CD4-positive, alpha-beta memory T cell (primary cell): ENCODE measurements around the gene AVEN. TPM values are rescaled to one million over a fixed set of nuclear protein-coding genes. Genes with fewer than 3 reads are reported as not detected.

ENCODE experiments used
- CTCF ChIA-PET: fragments of 350-600 bp; sonication (Branson Sonifier 250); formaldehyde crosslinking; loops from one replicate; lab custom pipeline; 2021; ENCODE audit warnings: inconsistent platforms; ENCODE audit not compliant: partially characterized antibody; lab: Charles Lee
- POLR2A ChIA-PET: fragments of 350-600 bp; sonication (Branson Sonifier 250); formaldehyde crosslinking; loops from one replicate; lab custom pipeline; 2021; ENCODE audit not compliant: partially characterized antibody; lab: Charles Lee
- DNase-seq, 5 donors: peaks; one replicate each; pipeline versions ENCODE4 v3.0.0 to v3.0.0-alpha.2; 2020 to 2022; ENCODE audit warnings: mixed read lengths in 1 of 5
- H3K27ac ChIP-seq: one replicate; pipeline ENCODE4 v1.7.0; 2013; ENCODE audit warnings: low read depth, low read length
- H3K27me3 ChIP-seq: 2 replicates; pipeline ENCODE4 v1.7.0; 2013; ENCODE audit warnings: mild to moderate bottlenecking, low read length, moderate library complexity; ENCODE audit not compliant: insufficient read depth
- H3K36me3 ChIP-seq: 2 replicates; pipeline ENCODE4 v1.7.0; 2013; ENCODE audit warnings: mild to moderate bottlenecking, low read length, moderate library complexity; ENCODE audit not compliant: insufficient read depth
- H3K4me1 ChIP-seq: 2 replicates; pipeline ENCODE4 v1.7.0; 2013; ENCODE audit warnings: mild to moderate bottlenecking, low read length, moderate library complexity; ENCODE audit not compliant: insufficient read depth
- H3K4me3 ChIP-seq, 2 donors: one replicate each; pipeline ENCODE4 v1.7.0; 2013; ENCODE audit warnings: low read length in 2 of 2, mild to moderate bottlenecking in 1 of 2
- H3K9me3 ChIP-seq, 2 donors: one replicate each; pipeline ENCODE4 v1.7.0; 2013; ENCODE audit warnings: low read length in 2 of 2, control low read depth in 1 of 2; ENCODE audit not compliant: control insufficient read depth in 1 of 2
- H3K27ac Mint-ChIP-seq, 7 donors: one replicate each; pipeline ENCODE4 v1.8.0; 2020 to 2021; ENCODE audit warnings: mixed read lengths in 7 of 7, mild to moderate bottlenecking in 6 of 7, inconsistent platforms in 3 of 7, moderate library complexity in 3 of 7
- H3K27me3 Mint-ChIP-seq, 2 donors: one replicate each; pipeline ENCODE4 v1.8.0; 2020 to 2021; ENCODE audit warnings: mixed read lengths in 2 of 2
- H3K36me3 Mint-ChIP-seq, 2 donors: one replicate each; pipeline ENCODE4 v1.8.0; 2020 to 2021; ENCODE audit warnings: mixed read lengths in 2 of 2, inconsistent platforms in 1 of 2, mild to moderate bottlenecking in 1 of 2
- H3K4me1 Mint-ChIP-seq, 4 donors: one replicate each; pipeline ENCODE4 v1.8.0; 2020 to 2021; ENCODE audit warnings: mixed read lengths in 4 of 4, mild to moderate bottlenecking in 1 of 4
- H3K4me3 Mint-ChIP-seq, 8 donors: one replicate each; pipeline ENCODE4 v1.8.0; 2020 to 2021; ENCODE audit warnings: mixed read lengths in 8 of 8, mild to moderate bottlenecking in 7 of 8, moderate library complexity in 6 of 8, inconsistent platforms in 3 of 8
- H3K9me3 Mint-ChIP-seq, 8 donors: one replicate each; pipeline ENCODE4 v1.8.0; 2020 to 2021; ENCODE audit warnings: mixed read lengths in 8 of 8, mild to moderate bottlenecking in 5 of 8, inconsistent platforms in 3 of 8, moderate library complexity in 1 of 8
- intact Hi-C: fragments of 100-400 bp; cut with micrococcal nuclease; formaldehyde crosslinking; loops from one replicate; pipeline ENCODE4 v1.15.1; 2023
- polyA plus RNA-seq, 2 donors: library from polyadenylated mRNA; unstranded; fragments of 300-500 nt; fragmentation: Illumina TruSeq; gene quantifications; one replicate each; pipeline ENCODE4 v1.2.3, GENCODE V29; 2021
- total RNA-seq, 2 experiments: library from RNA; stranded (reverse); gene quantifications; one replicate each; pipeline ENCODE4 v1.2.3, GENCODE V29; 2021

AVEN gene
- total and polyA plus RNA-seq, 4 experiments from 2014 or later, result 7.1 to 12.6 (median 9.9) TPM

GRCh38 chr15:33926260-33926659, 112.7 kb downstream of the AVEN start:
- Histone ChIP-seq H3K4me1 (no peaks in the 10 kb centered on the region), H3K4me3 (no peak overlapping the region), H3K9me3 (no peaks in the 10 kb centered on the region), H3K27ac (no peak overlapping the region), H3K36me3 (no peaks in the 10 kb centered on the region), H3K27me3 (no peaks in the 10 kb centered on the region)
- H3K36me3 Mint-ChIP-seq, result no peaks in the 10 kb centered on the region
- ChIA-PET POLR2A (no interaction called here), CTCF (no interaction called here)
- H3K27me3 Mint-ChIP-seq, result no peaks in the 10 kb centered on the region
- DNase-seq, result no peak
- no peaks in the 10 kb centered on the region for H3K9me3 Mint-ChIP-seq
- no peak overlapping the region for H3K4me3 Mint-ChIP-seq
- intact Hi-C loops, result no loop called here
- no peak overlapping the region for H3K27ac Mint-ChIP-seq
- H3K4me1 Mint-ChIP-seq, result no peaks in the 10 kb centered on the region

DNA sequence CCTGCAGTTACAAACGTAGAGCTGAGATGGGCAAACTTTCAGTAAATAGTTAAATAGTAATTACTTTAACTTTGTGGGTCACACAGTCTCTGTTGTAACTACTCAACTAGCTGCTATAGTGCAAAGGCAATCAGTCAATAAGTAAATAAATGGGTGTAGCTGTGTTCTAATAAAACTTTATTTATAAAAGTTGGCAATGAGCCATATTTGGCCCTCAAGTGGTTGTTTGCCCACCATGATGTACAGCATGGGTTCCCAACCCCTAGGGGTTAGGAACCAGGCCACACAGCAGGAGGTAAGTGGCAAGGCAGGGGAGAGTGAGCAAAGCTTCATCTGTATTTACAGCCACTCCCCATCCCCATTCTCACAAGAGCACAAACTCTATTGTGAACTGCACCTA, 115.6 kb downstream of the AVEN start:
- Mint-ChIP-seq H3K27me3 (no peaks in the 10 kb centered on the region), H3K36me3 (no peaks in the 10 kb centered on the region), H3K4me3 (no peak overlapping the region), H3K9me3 (no peaks in the 10 kb centered on the region), H3K27ac (no peak overlapping the region), H3K4me1 (peaks cover 0 to 2% (median under 1%) of the 10 kb centered on the region in 4 donors)
- no peaks in the 10 kb centered on the region for H3K27me3 ChIP-seq
- no peak overlapping the region for H3K27ac ChIP-seq
- no peaks in the 10 kb centered on the region for H3K9me3 ChIP-seq
- CTCF ChIA-PET, result no interaction called here
- intact Hi-C loops, result no loop called here
- H3K4me3 ChIP-seq, result no peak overlapping the region
- POLR2A ChIA-PET, result no interaction called here
- H3K36me3 ChIP-seq, result no peaks in the 10 kb centered on the region
- no peak for DNase-seq
- H3K4me1 ChIP-seq, result no peaks in the 10 kb centered on the region

DNA sequence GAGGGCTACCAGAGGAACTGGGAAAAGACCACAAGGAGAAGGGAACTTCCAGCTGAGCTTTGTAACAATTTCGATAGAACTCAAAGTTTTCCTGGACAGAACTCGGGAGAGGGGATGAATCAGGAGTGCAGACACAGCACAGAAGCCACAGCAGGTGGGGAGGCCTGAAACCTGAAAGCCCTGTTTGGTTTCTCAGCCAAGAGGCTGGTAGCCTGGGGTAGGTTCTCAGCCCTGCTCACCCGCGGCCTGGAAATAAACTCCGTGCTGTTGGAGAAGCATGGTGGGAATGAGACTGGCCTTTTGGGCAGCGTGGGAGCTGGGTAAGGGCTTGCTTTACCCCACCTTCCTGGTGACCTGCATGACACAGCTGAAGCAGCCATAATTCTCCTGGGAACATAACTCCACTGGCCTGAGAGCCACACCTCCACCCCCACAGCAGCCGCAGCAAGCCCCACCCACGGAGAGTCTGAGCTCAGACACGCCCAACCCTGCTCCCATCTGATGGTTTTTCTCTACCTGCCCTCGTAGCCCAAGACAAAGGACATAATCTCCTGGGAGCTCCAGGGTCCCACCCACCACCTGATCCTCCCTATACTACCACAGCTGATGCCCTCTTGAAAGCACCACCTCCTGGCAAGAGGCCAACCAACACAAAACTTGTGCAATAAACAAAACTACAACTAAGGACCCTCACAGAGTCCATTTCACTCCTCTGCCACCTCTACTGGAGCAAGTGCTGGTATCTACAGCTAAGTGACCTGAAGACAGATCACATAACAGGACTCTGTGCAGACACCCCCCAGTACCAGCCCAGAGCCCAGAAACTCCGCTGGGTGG, 123.2 kb downstream of the AVEN start:
- Mint-ChIP-seq H3K27me3 (no peaks in the 10 kb centered on the region), H3K27ac (peak overlapping the region in 1 of 7 donors; percentile 10), H3K4me1 (peaks cover 0 to 5% (median under 1%) of the 10 kb centered on the region in 4 donors), H3K4me3 (no peak overlapping the region), H3K36me3 (no peaks in the 10 kb centered on the region), H3K9me3 (no peaks in the 10 kb centered on the region)
- no peak overlapping the region for H3K4me3 ChIP-seq
- no peaks in the 10 kb centered on the region for H3K36me3 ChIP-seq
- POLR2A ChIA-PET, result no interaction called here
- H3K9me3 ChIP-seq, result no peaks in the 10 kb centered on the region
- H3K4me1 ChIP-seq, result no peaks in the 10 kb centered on the region
- intact Hi-C loops, result no loop called here
- no peak overlapping the region for H3K27ac ChIP-seq
- DNase-seq, result no peak
- CTCF ChIA-PET, result no interaction called here
- no peaks in the 10 kb centered on the region for H3K27me3 ChIP-seq

DNA sequence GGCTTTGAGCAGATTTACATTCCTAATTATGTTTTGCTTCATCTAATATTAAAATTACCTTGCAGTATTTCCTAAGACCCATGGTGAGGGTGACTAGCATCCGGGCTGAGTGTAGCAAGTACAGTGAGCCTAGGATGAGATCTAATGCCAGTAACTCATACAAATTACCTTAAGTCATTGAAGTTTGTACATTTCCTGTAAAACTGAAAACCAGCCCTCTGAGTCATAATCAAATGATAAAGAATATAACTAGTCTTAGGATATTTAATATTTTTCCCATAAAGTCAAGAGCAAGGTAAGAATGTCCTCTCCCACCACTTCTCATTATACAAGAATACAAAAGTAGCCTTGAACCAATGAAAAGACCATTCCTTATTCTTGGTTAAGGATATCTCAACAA, 125.5 kb downstream of the AVEN start:
- no peaks in the 10 kb centered on the region for H3K36me3 Mint-ChIP-seq
- intact Hi-C loops, result no loop called here
- H3K36me3 ChIP-seq, result no peaks in the 10 kb centered on the region

GRCh38 chr15:33912326-33912725, 126.7 kb downstream of the AVEN start:
- no peak overlapping the region for H3K4me3 Mint-ChIP-seq
- Histone ChIP-seq H3K36me3 (no peaks in the 10 kb centered on the region), H3K9me3 (no peaks in the 10 kb centered on the region), H3K4me1 (no peaks in the 10 kb centered on the region), H3K4me3 (no peak overlapping the region), H3K27me3 (no peaks in the 10 kb centered on the region), H3K27ac (no peak overlapping the region)
- H3K9me3 Mint-ChIP-seq, result no peaks in the 10 kb centered on the region
- no peaks in the 10 kb centered on the region for H3K27me3 Mint-ChIP-seq
- CTCF ChIA-PET, result no interaction called here
- POLR2A ChIA-PET, result no interaction called here
- H3K4me1 Mint-ChIP-seq, result peaks cover 0 to 5% (median under 1%) of the 10 kb centered on the region in 4 donors
- H3K36me3 Mint-ChIP-seq, result no peaks in the 10 kb centered on the region
- DNase-seq, result no peak
- H3K27ac Mint-ChIP-seq, result no peak overlapping the region
- intact Hi-C loops, result no loop called here

More for the DNA sequence above, 125.5 kb downstream of the AVEN start:
- H3K4me1 Mint-ChIP-seq, result peaks cover 0 to 5% (median under 1%) of the 10 kb centered on the region in 4 donors
- no peak overlapping the region for H3K4me3 Mint-ChIP-seq
- Histone ChIP-seq H3K27ac (no peak overlapping the region), H3K4me1 (no peaks in the 10 kb centered on the region), H3K27me3 (no peaks in the 10 kb centered on the region), H3K4me3 (no peak overlapping the region), H3K9me3 (no peaks in the 10 kb centered on the region)
- no peaks in the 10 kb centered on the region for H3K9me3 Mint-ChIP-seq
- ChIA-PET POLR2A (no interaction called here), CTCF (no interaction called here)
- DNase-seq, result no peak
- no peak overlapping the region for H3K27ac Mint-ChIP-seq
- no peaks in the 10 kb centered on the region for H3K27me3 Mint-ChIP-seq

DNA sequence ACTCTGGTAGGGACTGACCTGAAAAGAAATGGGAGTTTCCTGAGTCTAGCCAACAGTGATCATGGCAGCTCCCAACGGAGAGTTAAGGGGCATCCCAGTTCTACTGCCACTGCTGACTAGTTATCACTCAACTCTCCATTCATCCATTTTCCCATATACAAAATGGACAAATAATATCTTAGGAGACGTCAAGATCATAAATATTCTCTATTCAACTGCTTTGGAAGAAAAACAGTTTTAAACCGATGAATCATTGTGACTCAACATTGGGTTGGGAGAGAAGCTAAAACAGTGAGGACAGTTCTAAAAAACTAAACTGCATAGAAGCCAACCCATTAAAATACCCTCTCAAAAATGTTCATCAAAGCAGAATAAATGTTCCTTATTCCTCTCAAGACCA, 128.3 kb downstream of the AVEN start:
- Histone ChIP-seq H3K27ac (no peak overlapping the region), H3K4me1 (no peaks in the 10 kb centered on the region), H3K27me3 (no peaks in the 10 kb centered on the region), H3K36me3 (no peaks in the 10 kb centered on the region), H3K4me3 (no peak overlapping the region), H3K9me3 (no peaks in the 10 kb centered on the region)
- no peak for DNase-seq
- Mint-ChIP-seq H3K9me3 (no peaks in the 10 kb centered on the region), H3K4me3 (no peak overlapping the region), H3K27me3 (no peaks in the 10 kb centered on the region), H3K4me1 (peaks cover 0 to 3% (median under 1%) of the 10 kb centered on the region in 4 donors), H3K36me3 (no peaks in the 10 kb centered on the region), H3K27ac (no peak overlapping the region)
- intact Hi-C loops, result no loop called here
- CTCF ChIA-PET, result no interaction called here
- POLR2A ChIA-PET, result no interaction called here

- no peak overlapping the region for H3K4me3 Mint-ChIP-seq
- intact Hi-C loops, result no loop called here
- no peak for DNase-seq
- peaks cover 0 to 1% of the 10 kb centered on the region in 2 donors for H3K36me3 Mint-ChIP-seq
- CTCF ChIA-PET, result no interaction called here
- Histone ChIP-seq H3K4me3 (no peak overlapping the region), H3K36me3 (no peaks in the 10 kb centered on the region), H3K4me1 (no peaks in the 10 kb centered on the region), H3K27me3 (no peaks in the 10 kb centered on the region), H3K9me3 (no peaks in the 10 kb centered on the region), H3K27ac (no peak overlapping the region)
- no peak overlapping the region for H3K27ac Mint-ChIP-seq
- POLR2A ChIA-PET, result no interaction called here
- no peaks in the 10 kb centered on the region for H3K27me3 Mint-ChIP-seq
- H3K9me3 Mint-ChIP-seq, result no peaks in the 10 kb centered on the region
- peaks cover 0 to 1% (median under 1%) of the 10 kb centered on the region in 4 donors for H3K4me1 Mint-ChIP-seq
Observed at GRCh38 chr15:33908406-33908805, 130.6 kb downstream of the AVEN start.
